Liver (tissue), 3 donors: ENCODE measurements around the gene PARD6B.

ENCODE experiments used
- EGR1 ChIP-seq, 2 donors: IDR thresholded peaks; 2 replicates each; pipeline ENCODE4 v1.6.1; 2016 to 2018; ENCODE audit warnings: antibody characterized with exemption in 2 of 2, low read depth in 2 of 2
- GABPA ChIP-seq, 2 donors: IDR thresholded peaks in 1 of 2; conservative IDR thresholded peaks in 1 of 2; 2 replicates each; pipeline ENCODE4 v1.6.1; 2016; ENCODE audit warnings: antibody characterized with exemption in 2 of 2, mild to moderate bottlenecking in 1 of 2, moderate library complexity in 1 of 2
- JUND ChIP-seq, 2 donors: IDR thresholded peaks; 2 replicates each; pipeline ENCODE4 v1.6.1; 2016; ENCODE audit warnings: antibody characterized with exemption in 2 of 2
- MAX ChIP-seq: IDR thresholded peaks from 2 replicates; pipeline ENCODE4 v1.6.1; 2016; ENCODE audit warnings: antibody characterized with exemption
- YY1 ChIP-seq: IDR thresholded peaks from 2 replicates; pipeline ENCODE4 v1.6.1; 2016; ENCODE audit warnings: antibody characterized with exemption, mild to moderate bottlenecking
- TF ChIP-seq, protein P1 (sequence below): fragments of 150-350 bp; IDR thresholded peaks from 2 replicates; pipeline ENCODE4 v1.5.1; 2017; ENCODE audit warnings: improper control_type of control experiment, low read depth, low read length; ENCODE audit not compliant: missing input control
- donor health status: healthy.
- donor health status: healthy.

DNA sequence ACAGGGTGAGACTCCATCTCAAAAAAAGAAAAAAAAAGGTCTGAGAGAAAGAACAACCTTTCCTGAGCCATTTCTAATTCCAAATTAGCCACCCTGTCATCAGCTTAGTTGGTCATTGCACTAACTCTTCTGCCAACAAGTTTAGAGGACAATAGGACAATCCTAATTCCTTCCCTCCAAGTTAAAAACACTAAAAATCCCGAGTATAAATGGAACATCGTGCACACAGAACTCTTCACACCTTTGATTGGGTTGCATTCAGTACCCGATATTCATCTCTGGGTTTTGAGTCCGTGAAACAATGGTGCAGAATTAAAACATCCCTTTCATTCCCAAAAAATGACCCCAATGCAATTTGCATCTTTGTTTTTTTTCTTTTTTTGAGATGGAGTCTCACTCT, 23.0 kb downstream of the PARD6B start:
- TF ChIP-seq JUND (IDR thresholded peaks at IDR 0.05) (no peak), GABPA (IDR thresholded peaks at IDR 0.05 in 1 of 2, conservative IDR thresholded peaks at IDR 0.05 in 1 of 2) (no peak), EGR1 (IDR thresholded peaks at IDR 0.05; ENCODE audit: low read depth in 2 of 2) (no peak), MAX (no peak), YY1 (no peak)
- TF ChIP-seq, protein P1, sequence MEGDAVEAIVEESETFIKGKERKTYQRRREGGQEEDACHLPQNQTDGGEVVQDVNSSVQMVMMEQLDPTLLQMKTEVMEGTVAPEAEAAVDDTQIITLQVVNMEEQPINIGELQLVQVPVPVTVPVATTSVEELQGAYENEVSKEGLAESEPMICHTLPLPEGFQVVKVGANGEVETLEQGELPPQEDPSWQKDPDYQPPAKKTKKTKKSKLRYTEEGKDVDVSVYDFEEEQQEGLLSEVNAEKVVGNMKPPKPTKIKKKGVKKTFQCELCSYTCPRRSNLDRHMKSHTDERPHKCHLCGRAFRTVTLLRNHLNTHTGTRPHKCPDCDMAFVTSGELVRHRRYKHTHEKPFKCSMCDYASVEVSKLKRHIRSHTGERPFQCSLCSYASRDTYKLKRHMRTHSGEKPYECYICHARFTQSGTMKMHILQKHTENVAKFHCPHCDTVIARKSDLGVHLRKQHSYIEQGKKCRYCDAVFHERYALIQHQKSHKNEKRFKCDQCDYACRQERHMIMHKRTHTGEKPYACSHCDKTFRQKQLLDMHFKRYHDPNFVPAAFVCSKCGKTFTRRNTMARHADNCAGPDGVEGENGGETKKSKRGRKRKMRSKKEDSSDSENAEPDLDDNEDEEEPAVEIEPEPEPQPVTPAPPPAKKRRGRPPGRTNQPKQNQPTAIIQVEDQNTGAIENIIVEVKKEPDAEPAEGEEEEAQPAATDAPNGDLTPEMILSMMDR: no peak
